Glomerular endothelial cell (primary cell): ENCODE measurements around the gene CPLANE2. TPM values are rescaled to one million over a fixed set of nuclear protein-coding genes. Genes with fewer than 3 reads are reported as not detected.
A peak's percentile ranks its signal among the peaks of the same experiment; 100 is the strongest.
"Not testable (repeated sequence)": the region's sequence is repeated elsewhere in the genome, so short reads cannot be mapped to it uniquely, and the experiment has no call there.

Experiments
- DNase-seq: peaks from one replicate; pipeline ENCODE4 v3.0.0-alpha.2; 2011; ENCODE audit warnings: low read depth, low spot score; ENCODE audit errors: extremely low read depth
- total RNA-seq: library from RNA; depleted of rRNA; stranded (reverse); fragments of >200 nt; gene quantifications from 2 replicates; pipeline ENCODE4 v1.2.3, GENCODE V29; 2015

CPLANE2 gene
- total RNA-seq, result 2.7 and 4.1 TPM in 2 replicates

- no peak for DNase-seq
These were observed at the start of gene CPLANE2 for GRCh38 chr1:16236511-16237342. TSS of gene CPLANE2 (minus strand) at chr1:16237183. CDS start at chr1:16236742, 441 bp downstream.

GRCh38 chr1:16286122-16286521 is 49.1 kb upstream of the CPLANE2 start:
- DNase-seq, result no peak

GRCh38 chr1:16281765-16282164 is 44.8 kb upstream of the CPLANE2 start:
- DNase-seq, result no peak

- DNase-seq, result no peak
These were observed 42.2 kb upstream of the CPLANE2 start for GRCh38 chr1:16279186-16279585.

GRCh38 chr1:16276302-16277030 is 39.5 kb upstream of the CPLANE2 start:
- DNase-seq, result no peak

- DNase-seq, result no peak
These were observed 38.6 kb upstream of the CPLANE2 start for GRCh38 chr1:16275591-16275990.

GRCh38 chr1:16267690-16268180 is 30.8 kb upstream of the CPLANE2 start:
- no peak for DNase-seq

GRCh38 chr1:16266411-16267118 is 29.6 kb upstream of the CPLANE2 start:
- peak; percentile 82 for DNase-seq

GRCh38 chr1:16262067-16262466 is 25.1 kb upstream of the CPLANE2 start:
- no peak for DNase-seq

- no peak for DNase-seq
These were observed 23.8 kb upstream of the CPLANE2 start for GRCh38 chr1:16260814-16261213.

GRCh38 chr1:16258591-16259135 is 21.7 kb upstream of the CPLANE2 start:
- no peak for DNase-seq

GRCh38 chr1:16257968-16258367 is 21.0 kb upstream of the CPLANE2 start:
- no peak for DNase-seq

GRCh38 chr1:16257556-16257955 is 20.6 kb upstream of the CPLANE2 start:
- DNase-seq, result not testable (repeated sequence)

GRCh38 chr1:16256478-16256877 is 19.5 kb upstream of the CPLANE2 start:
- no peak for DNase-seq

- DNase-seq, result no peak
These were observed 17.4 kb upstream of the CPLANE2 start for GRCh38 chr1:16254263-16254928.

GRCh38 chr1:16253332-16253922 is 16.4 kb upstream of the CPLANE2 start:
- no peak for DNase-seq

- DNase-seq, result no peak
These were observed 15.9 kb upstream of the CPLANE2 start for GRCh38 chr1:16252912-16253311.

- DNase-seq, result no peak
These were observed 14.4 kb upstream of the CPLANE2 start for GRCh38 chr1:16251381-16251780.

- DNase-seq, result no peak
These were observed 13.7 kb upstream of the CPLANE2 start for GRCh38 chr1:16250524-16251251.
